WTC11 (cell line): ENCODE measurements around the gene PROSER2. TPM values are rescaled to one million over a fixed set of nuclear protein-coding genes. Genes with fewer than 3 reads are reported as not detected.

Experiments used
- ATAC-seq: fragments of 200-7000 bp; cut with Tn5 transposase; 2 replicates; pipeline ENCODE4 v1.10.0; 2021; ENCODE audit warnings: mild to moderate bottlenecking, moderate library complexity
- CTCF ChIA-PET: fragments of 300-600 bp; sonication (Branson Sonifier 250); formaldehyde crosslinking; loops from one replicate; lab custom pipeline; 2021; ENCODE audit warnings: antibody characterized with exemption; lab: Charles Lee
- POLR2A ChIA-PET: fragments of 350-600 bp; sonication (Branson Sonifier 250); formaldehyde crosslinking; loops from one replicate; lab custom pipeline; 2021; ENCODE audit warnings: antibody characterized with exemption; lab: Charles Lee
- DNase-seq: peaks from one replicate; pipeline ENCODE4 v3.0.0; 2021; ENCODE audit warnings: low spot score
- H3K27ac Mint-ChIP-seq: 2 replicates; pipeline ENCODE4 v1.8.0; 2021; ENCODE audit warnings: mixed read lengths
- H3K27me3 Mint-ChIP-seq: 2 replicates; pipeline ENCODE4 v1.8.0; 2021; ENCODE audit warnings: low read depth, mild to moderate bottlenecking, moderate library complexity, mixed read lengths
- H3K36me3 Mint-ChIP-seq: 2 replicates; pipeline ENCODE4 v1.8.0; 2021; ENCODE audit warnings: mixed read lengths
- H3K4me1 Mint-ChIP-seq: 2 replicates; pipeline ENCODE4 v1.8.0; 2022; ENCODE audit warnings: mixed read lengths
- H3K4me3 Mint-ChIP-seq: 2 replicates; pipeline ENCODE4 v1.8.0; 2021; ENCODE audit warnings: mild to moderate bottlenecking, moderate library complexity, mixed read lengths
- H3K9me3 Mint-ChIP-seq: 2 replicates; pipeline ENCODE4 v1.8.0; 2021; ENCODE audit warnings: mixed read lengths
- CBFB ChIP-seq: sonication (generic); formaldehyde crosslinking; IDR thresholded peaks from 2 replicates; pipeline ENCODE4 v1.8.1; 2022; ENCODE audit warnings: mild to moderate bottlenecking, low read depth, missing genetic modification reagents
- CREM ChIP-seq: sonication (generic); formaldehyde crosslinking; IDR thresholded peaks from 2 replicates; pipeline ENCODE4 v1.8.1; 2022; ENCODE audit warnings: mild to moderate bottlenecking, missing genetic modification reagents, moderate library complexity
- ETV6 ChIP-seq: sonication (generic); formaldehyde crosslinking; IDR thresholded peaks from 2 replicates; pipeline ENCODE4 v1.8.1; 2022; ENCODE audit warnings: mild to moderate bottlenecking, missing genetic modification reagents
- FOXP1 ChIP-seq: sonication (generic); formaldehyde crosslinking; IDR thresholded peaks from 2 replicates; pipeline ENCODE4 v1.8.0; 2022; ENCODE audit warnings: missing genetic modification reagents, mild to moderate bottlenecking, moderate library complexity, borderline replicate concordance
- GTF2I ChIP-seq: fragments of 250-450 bp; sonication (Bioruptor Pico); conservative IDR thresholded peaks from 2 replicates; pipeline ENCODE4 v1.4.0; 2021; ENCODE audit warnings: mild to moderate bottlenecking
- KAT7 ChIP-seq: sonication (generic); formaldehyde crosslinking; IDR thresholded peaks from 2 replicates; pipeline ENCODE4 v1.8.1; 2023; ENCODE audit warnings: missing genetic modification reagents, mild to moderate bottlenecking, borderline replicate concordance
- MXD4 ChIP-seq: fragments of 250-450 bp; sonication (Bioruptor Pico); IDR thresholded peaks from 2 replicates; pipeline ENCODE4 v1.8.0; 2021; ENCODE audit warnings: mild to moderate bottlenecking, moderate library complexity, borderline replicate concordance
- SOX15 ChIP-seq: fragments of 250-450 bp; sonication (Bioruptor Pico); IDR thresholded peaks from 2 replicates; pipeline ENCODE4 v1.9.0; 2021; ENCODE audit warnings: mild to moderate bottlenecking
- TCF7 ChIP-seq: sonication (generic); formaldehyde crosslinking; IDR thresholded peaks from 2 replicates; pipeline ENCODE4 v1.8.0; 2022; ENCODE audit warnings: mild to moderate bottlenecking, low read depth, missing genetic modification reagents, moderate library complexity
- ZNF232 ChIP-seq: sonication (generic); formaldehyde crosslinking; IDR thresholded peaks from 2 replicates; pipeline ENCODE4 v1.8.0; 2022; ENCODE audit warnings: mild to moderate bottlenecking, missing genetic modification reagents
- total RNA-seq: library from RNA; stranded (reverse); gene quantifications from 3 replicates; pipeline ENCODE4 v1.2.3, GENCODE V29; 2021
- TF ChIP-seq, protein P1 (sequence below): sonication (generic); formaldehyde crosslinking; IDR thresholded peaks from 2 replicates; pipeline ENCODE4 v1.8.1; 2023; ENCODE audit warnings: mild to moderate bottlenecking, moderate library complexity, missing genetic modification reagents
- TF ChIP-seq, protein P2 (sequence below): fragments of 250-450 bp; sonication (Bioruptor Pico); conservative IDR thresholded peaks from 2 replicates; pipeline ENCODE4 v1.9.0; 2021; ENCODE audit warnings: mild to moderate bottlenecking
- TF ChIP-seq, protein P3 (sequence below): sonication (generic); formaldehyde crosslinking; IDR thresholded peaks from 2 replicates; pipeline ENCODE4 v1.8.1; 2023; ENCODE audit warnings: mild to moderate bottlenecking, missing genetic modification reagents, borderline replicate concordance
- TF ChIP-seq, protein P4 (sequence below): sonication (generic); formaldehyde crosslinking; IDR thresholded peaks from 2 replicates; pipeline ENCODE4 v1.8.0; 2022; ENCODE audit warnings: mild to moderate bottlenecking, missing genetic modification reagents
- TF ChIP-seq, protein P5 (sequence below): fragments of 250-450 bp; sonication (Bioruptor Pico); IDR thresholded peaks from 2 replicates; pipeline ENCODE4 v1.9.0; 2021; ENCODE audit warnings: mild to moderate bottlenecking, borderline replicate concordance
- TF ChIP-seq, protein P6 (sequence below): sonication (generic); formaldehyde crosslinking; conservative IDR thresholded peaks from 2 replicates; pipeline ENCODE4 v1.8.1; 2023; ENCODE audit warnings: mild to moderate bottlenecking, low read depth, missing genetic modification reagents, moderate library complexity
- TF ChIP-seq, protein P7 (sequence below): sonication (generic); formaldehyde crosslinking; IDR thresholded peaks from 2 replicates; pipeline ENCODE4 v1.8.1; 2023; ENCODE audit warnings: mild to moderate bottlenecking, missing genetic modification reagents, moderate library complexity

PROSER2 gene
- total RNA-seq, 1 experiment from 2014 or later: 8.5 TPM

DNA sequence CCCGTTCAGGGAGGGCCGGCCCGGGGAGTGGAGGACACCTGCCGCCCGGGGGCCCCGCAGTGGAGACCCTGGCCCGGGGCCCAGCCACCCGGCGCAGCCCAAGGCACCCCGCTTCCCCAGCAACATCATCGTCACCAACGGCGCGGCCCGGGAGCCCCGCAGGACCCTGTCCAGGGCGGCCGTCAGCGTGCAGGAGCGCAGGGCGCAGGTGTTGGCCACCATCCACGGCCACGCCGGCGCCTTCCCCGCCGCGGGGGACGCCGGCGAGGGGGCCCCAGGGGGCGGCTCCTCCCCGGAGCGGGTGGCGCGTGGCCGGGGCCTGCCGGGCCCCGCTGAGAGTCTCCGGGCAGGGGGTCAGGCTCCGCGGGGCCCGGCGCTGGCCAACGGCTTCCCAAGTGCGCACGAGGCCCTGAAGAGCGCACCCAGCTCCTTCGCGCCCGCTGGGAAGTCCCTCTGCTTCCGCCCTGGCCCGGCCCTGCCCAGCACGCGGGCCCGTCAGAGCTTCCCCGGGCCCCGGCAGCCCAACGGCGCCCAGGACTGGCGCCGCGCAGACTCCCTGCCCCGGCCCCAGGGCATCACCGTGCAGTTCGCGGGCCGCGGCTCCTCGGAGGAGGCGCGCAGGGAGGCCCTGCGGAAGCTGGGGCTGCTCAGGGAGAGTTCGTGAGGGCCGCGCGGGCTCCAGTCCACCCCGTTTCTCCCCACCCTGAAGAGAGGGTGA lies 46.7 kb downstream of the PROSER2 start (continued):
- TF ChIP-seq MXD4 (CRISPR knock-in tag): no peak
- TF ChIP-seq, protein P1, sequence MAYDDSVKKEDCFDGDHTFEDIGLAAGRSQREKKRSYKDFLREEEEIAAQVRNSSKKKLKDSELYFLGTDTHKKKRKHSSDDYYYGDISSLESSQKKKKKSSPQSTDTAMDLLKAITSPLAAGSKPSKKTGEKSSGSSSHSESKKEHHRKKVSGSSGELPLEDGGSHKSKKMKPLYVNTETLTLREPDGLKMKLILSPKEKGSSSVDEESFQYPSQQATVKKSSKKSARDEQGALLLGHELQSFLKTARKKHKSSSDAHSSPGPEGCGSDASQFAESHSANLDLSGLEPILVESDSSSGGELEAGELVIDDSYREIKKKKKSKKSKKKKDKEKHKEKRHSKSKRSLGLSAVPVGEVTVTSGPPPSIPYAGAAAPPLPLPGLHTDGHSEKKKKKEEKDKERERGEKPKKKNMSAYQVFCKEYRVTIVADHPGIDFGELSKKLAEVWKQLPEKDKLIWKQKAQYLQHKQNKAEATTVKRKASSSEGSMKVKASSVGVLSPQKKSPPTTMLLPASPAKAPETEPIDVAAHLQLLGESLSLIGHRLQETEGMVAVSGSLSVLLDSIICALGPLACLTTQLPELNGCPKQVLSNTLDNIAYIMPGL (CRISPR knock-in tag): no peak
- TF ChIP-seq, protein P2, sequence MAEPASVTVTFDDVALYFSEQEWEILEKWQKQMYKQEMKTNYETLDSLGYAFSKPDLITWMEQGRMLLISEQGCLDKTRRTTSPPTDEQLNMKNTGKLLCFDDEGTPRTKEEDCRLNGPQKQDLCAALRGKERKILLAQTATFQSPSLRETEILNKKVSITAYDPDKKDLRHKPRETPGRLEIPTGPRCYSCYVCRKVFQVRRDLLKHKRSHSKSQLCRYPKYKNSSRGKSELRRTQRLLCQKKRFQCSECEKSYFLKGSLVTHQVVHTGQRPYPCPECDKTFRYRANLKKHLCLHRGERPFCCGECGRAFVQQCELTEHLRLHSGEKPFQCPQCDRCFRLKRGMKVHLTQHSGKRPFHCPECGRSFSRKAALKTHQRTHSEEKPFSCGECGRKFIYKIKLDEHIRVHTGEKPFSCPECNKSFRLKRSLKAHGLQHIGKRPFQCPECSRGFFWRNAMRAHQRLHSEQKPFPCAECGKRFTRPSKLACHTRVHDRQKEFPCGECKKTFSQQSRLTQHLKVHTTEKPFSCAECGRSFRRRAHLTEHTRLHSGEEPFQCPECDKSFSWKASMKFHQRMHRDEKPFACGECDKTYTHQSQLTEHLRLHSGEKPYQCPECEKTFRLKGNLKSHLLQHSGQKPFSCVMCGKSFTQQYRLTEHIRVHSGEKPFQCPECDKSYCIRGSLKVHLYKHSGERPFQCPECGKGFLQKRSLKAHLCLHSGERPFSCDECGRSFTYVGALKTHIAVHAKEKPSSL: no peak
- TF ChIP-seq, protein P3, sequence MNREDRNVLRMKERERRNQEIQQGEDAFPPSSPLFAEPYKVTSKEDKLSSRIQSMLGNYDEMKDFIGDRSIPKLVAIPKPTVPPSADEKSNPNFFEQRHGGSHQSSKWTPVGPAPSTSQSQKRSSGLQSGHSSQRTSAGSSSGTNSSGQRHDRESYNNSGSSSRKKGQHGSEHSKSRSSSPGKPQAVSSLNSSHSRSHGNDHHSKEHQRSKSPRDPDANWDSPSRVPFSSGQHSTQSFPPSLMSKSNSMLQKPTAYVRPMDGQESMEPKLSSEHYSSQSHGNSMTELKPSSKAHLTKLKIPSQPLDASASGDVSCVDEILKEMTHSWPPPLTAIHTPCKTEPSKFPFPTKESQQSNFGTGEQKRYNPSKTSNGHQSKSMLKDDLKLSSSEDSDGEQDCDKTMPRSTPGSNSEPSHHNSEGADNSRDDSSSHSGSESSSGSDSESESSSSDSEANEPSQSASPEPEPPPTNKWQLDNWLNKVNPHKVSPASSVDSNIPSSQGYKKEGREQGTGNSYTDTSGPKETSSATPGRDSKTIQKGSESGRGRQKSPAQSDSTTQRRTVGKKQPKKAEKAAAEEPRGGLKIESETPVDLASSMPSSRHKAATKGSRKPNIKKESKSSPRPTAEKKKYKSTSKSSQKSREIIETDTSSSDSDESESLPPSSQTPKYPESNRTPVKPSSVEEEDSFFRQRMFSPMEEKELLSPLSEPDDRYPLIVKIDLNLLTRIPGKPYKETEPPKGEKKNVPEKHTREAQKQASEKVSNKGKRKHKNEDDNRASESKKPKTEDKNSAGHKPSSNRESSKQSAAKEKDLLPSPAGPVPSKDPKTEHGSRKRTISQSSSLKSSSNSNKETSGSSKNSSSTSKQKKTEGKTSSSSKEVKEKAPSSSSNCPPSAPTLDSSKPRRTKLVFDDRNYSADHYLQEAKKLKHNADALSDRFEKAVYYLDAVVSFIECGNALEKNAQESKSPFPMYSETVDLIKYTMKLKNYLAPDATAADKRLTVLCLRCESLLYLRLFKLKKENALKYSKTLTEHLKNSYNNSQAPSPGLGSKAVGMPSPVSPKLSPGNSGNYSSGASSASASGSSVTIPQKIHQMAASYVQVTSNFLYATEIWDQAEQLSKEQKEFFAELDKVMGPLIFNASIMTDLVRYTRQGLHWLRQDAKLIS: no peak

DNA sequence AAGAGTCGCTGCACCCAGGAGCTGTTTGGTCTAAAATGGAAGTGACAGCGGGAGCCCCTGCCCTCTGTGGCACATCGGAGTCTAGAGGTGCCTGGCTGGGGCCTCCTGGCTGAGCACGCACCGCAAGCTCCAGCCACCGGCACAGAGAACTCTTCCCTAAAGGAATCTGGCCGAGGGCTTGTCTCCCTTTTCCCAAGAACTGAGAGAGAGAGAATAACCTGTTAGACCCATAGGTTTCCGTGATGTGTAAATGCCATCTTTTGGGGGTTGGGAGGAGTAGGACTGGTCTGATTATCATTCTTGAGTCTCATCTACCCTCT lies 47.3 kb downstream of the PROSER2 start:
- ChIA-PET POLR2A (no interaction called here), CTCF (interaction anchor here (1.4 to 1.7 kb wide), 2 partner anchors 11 to 17 kb away, joined by 7 to 10 read pairs; no protein-coding TSS in a partner anchor)
- H3K4me1 Mint-ChIP-seq: peaks cover 42% of the 10 kb centered on the region
- peaks cover 3% of the 10 kb centered on the region; the same call in 1 of the 2 replicates for H3K27me3 Mint-ChIP-seq
- no peaks in the 10 kb centered on the region for H3K9me3 Mint-ChIP-seq
- DNase-seq: no peak
- H3K36me3 Mint-ChIP-seq: no peaks in the 10 kb centered on the region
- peak; percentile 5; the same call in 1 of the 2 replicates for ATAC-seq
- peak overlapping the region; percentile 49 for H3K4me3 Mint-ChIP-seq
- H3K27ac Mint-ChIP-seq: no peak overlapping the region
- TF ChIP-seq ETV6 (CRISPR knock-in tag) (no peak), KAT7 (CRISPR knock-in tag) (no peak), GTF2I (CRISPR knock-in tag) (no peak), ZNF232 (CRISPR knock-in tag) (no peak), FOXP1 (no peak), CREM (CRISPR knock-in tag) (no peak), TCF7 (CRISPR knock-in tag) (no peak), SOX15 (no peak), CBFB (CRISPR knock-in tag) (no peak), MXD4 (CRISPR knock-in tag) (no peak)
- TF ChIP-seq, protein P4, sequence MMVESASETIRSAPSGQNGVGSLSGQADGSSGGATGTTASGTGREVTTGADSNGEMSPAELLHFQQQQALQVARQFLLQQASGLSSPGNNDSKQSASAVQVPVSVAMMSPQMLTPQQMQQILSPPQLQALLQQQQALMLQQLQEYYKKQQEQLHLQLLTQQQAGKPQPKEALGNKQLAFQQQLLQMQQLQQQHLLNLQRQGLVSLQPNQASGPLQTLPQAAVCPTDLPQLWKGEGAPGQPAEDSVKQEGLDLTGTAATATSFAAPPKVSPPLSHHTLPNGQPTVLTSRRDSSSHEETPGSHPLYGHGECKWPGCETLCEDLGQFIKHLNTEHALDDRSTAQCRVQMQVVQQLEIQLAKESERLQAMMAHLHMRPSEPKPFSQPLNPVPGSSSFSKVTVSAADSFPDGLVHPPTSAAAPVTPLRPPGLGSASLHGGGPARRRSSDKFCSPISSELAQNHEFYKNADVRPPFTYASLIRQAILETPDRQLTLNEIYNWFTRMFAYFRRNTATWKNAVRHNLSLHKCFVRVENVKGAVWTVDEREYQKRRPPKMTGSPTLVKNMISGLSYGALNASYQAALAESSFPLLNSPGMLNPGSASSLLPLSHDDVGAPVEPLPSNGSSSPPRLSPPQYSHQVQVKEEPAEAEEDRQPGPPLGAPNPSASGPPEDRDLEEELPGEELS (CRISPR knock-in tag): no peak
- TF ChIP-seq, protein P5, sequence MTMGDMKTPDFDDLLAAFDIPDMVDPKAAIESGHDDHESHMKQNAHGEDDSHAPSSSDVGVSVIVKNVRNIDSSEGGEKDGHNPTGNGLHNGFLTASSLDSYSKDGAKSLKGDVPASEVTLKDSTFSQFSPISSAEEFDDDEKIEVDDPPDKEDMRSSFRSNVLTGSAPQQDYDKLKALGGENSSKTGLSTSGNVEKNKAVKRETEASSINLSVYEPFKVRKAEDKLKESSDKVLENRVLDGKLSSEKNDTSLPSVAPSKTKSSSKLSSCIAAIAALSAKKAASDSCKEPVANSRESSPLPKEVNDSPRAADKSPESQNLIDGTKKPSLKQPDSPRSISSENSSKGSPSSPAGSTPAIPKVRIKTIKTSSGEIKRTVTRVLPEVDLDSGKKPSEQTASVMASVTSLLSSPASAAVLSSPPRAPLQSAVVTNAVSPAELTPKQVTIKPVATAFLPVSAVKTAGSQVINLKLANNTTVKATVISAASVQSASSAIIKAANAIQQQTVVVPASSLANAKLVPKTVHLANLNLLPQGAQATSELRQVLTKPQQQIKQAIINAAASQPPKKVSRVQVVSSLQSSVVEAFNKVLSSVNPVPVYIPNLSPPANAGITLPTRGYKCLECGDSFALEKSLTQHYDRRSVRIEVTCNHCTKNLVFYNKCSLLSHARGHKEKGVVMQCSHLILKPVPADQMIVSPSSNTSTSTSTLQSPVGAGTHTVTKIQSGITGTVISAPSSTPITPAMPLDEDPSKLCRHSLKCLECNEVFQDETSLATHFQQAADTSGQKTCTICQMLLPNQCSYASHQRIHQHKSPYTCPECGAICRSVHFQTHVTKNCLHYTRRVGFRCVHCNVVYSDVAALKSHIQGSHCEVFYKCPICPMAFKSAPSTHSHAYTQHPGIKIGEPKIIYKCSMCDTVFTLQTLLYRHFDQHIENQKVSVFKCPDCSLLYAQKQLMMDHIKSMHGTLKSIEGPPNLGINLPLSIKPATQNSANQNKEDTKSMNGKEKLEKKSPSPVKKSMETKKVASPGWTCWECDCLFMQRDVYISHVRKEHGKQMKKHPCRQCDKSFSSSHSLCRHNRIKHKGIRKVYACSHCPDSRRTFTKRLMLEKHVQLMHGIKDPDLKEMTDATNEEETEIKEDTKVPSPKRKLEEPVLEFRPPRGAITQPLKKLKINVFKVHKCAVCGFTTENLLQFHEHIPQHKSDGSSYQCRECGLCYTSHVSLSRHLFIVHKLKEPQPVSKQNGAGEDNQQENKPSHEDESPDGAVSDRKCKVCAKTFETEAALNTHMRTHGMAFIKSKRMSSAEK: no peak
- TF ChIP-seq, protein P6, sequence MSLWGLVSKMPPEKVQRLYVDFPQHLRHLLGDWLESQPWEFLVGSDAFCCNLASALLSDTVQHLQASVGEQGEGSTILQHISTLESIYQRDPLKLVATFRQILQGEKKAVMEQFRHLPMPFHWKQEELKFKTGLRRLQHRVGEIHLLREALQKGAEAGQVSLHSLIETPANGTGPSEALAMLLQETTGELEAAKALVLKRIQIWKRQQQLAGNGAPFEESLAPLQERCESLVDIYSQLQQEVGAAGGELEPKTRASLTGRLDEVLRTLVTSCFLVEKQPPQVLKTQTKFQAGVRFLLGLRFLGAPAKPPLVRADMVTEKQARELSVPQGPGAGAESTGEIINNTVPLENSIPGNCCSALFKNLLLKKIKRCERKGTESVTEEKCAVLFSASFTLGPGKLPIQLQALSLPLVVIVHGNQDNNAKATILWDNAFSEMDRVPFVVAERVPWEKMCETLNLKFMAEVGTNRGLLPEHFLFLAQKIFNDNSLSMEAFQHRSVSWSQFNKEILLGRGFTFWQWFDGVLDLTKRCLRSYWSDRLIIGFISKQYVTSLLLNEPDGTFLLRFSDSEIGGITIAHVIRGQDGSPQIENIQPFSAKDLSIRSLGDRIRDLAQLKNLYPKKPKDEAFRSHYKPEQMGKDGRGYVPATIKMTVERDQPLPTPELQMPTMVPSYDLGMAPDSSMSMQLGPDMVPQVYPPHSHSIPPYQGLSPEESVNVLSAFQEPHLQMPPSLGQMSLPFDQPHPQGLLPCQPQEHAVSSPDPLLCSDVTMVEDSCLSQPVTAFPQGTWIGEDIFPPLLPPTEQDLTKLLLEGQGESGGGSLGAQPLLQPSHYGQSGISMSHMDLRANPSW (CRISPR knock-in tag): no peak
- TF ChIP-seq, protein P7, sequence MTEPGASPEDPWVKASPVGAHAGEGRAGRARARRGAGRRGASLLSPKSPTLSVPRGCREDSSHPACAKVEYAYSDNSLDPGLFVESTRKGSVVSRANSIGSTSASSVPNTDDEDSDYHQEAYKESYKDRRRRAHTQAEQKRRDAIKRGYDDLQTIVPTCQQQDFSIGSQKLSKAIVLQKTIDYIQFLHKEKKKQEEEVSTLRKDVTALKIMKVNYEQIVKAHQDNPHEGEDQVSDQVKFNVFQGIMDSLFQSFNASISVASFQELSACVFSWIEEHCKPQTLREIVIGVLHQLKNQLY (CRISPR knock-in tag): no peak
